Measurements from ENCODE around the gene ARHGAP42.

ARHGAP42 gene

GRCh38 chr11:100984668-100985067 is 297.6 kb downstream of the ARHGAP42 start:
- Histone ChIP-seq H4K20me1 (ENCODE audit: low read depth, low read length) (no peaks in the 10 kb centered on the region), H3K79me2 (ENCODE audit: insufficient read depth, low read length) (no peaks in the 10 kb centered on the region), H2AFZ (ENCODE audit: low read depth, low read length, severe bottlenecking) (no peak overlapping the region), H3K4me3 (ENCODE audit: insufficient read depth, low read length, poor library complexity, severe bottlenecking) (no peak overlapping the region), H3K27me3 (ENCODE audit: low read length) (no peaks in the 10 kb centered on the region), H3K9me3 (ENCODE audit: insufficient read depth, low read length) (no peaks in the 10 kb centered on the region), H3K9ac (ENCODE audit: low read length) (no peak overlapping the region), H3K4me2 (ENCODE audit: low read depth, low read length, poor library complexity, severe bottlenecking) (no peak overlapping the region), H3K27ac (ENCODE audit: low read depth, low read length) (no peak overlapping the region), H3F3A (ENCODE audit: insufficient read depth) (no peaks in the 10 kb centered on the region), H3K9me2 (replicated peaks; ENCODE audit: insufficient read depth, low read length) (no peaks in the 10 kb centered on the region), H3K36me3 (ENCODE audit: low read length) (no peaks in the 10 kb centered on the region)
- TF ChIP-seq, protein P1, sequence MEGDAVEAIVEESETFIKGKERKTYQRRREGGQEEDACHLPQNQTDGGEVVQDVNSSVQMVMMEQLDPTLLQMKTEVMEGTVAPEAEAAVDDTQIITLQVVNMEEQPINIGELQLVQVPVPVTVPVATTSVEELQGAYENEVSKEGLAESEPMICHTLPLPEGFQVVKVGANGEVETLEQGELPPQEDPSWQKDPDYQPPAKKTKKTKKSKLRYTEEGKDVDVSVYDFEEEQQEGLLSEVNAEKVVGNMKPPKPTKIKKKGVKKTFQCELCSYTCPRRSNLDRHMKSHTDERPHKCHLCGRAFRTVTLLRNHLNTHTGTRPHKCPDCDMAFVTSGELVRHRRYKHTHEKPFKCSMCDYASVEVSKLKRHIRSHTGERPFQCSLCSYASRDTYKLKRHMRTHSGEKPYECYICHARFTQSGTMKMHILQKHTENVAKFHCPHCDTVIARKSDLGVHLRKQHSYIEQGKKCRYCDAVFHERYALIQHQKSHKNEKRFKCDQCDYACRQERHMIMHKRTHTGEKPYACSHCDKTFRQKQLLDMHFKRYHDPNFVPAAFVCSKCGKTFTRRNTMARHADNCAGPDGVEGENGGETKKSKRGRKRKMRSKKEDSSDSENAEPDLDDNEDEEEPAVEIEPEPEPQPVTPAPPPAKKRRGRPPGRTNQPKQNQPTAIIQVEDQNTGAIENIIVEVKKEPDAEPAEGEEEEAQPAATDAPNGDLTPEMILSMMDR (IDR thresholded peaks at IDR 0.05; ENCODE audit: insufficient read depth, low read length, poor library complexity, severe bottlenecking) = no peak
- no peak for TF ChIP-seq EZH2phosphoT487 (conservative IDR thresholded peaks at IDR 0.05; ENCODE audit: low read length)

DNA sequence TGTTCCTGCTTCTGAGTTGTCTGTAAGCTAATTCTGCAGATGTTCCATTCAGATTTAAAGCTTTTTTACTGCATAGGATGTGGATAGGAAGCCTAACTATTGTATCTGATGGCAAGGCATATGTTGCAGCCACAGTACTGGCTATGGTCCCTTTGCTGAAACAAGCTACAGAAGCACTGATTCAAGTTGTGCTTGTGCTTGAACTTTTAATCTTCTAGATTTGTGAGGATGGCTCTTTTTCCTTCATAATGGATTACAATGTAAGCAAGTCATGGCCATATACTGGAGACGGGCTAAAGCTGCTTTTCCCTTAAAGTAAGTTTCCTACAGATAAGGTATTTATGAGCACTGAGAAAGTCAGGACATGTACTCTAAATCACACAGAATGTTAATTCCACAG is 303.8 kb downstream of the ARHGAP42 start:
- TF ChIP-seq, protein P1 (IDR thresholded peaks at IDR 0.05; ENCODE audit: insufficient read depth, low read length, poor library complexity, severe bottlenecking) = no peak
- no peak for TF ChIP-seq EZH2phosphoT487 (conservative IDR thresholded peaks at IDR 0.05; ENCODE audit: low read length)
- Histone ChIP-seq H3K9me3 (ENCODE audit: insufficient read depth, low read length) (no peaks in the 10 kb centered on the region), H3K36me3 (ENCODE audit: low read length) (no peaks in the 10 kb centered on the region), H3K9me2 (replicated peaks; ENCODE audit: insufficient read depth, low read length) (no peaks in the 10 kb centered on the region), H3K27me3 (ENCODE audit: low read length) (no peaks in the 10 kb centered on the region), H3F3A (ENCODE audit: insufficient read depth) (no peaks in the 10 kb centered on the region), H2AFZ (ENCODE audit: low read depth, low read length, severe bottlenecking) (no peak overlapping the region), H3K27ac (ENCODE audit: low read depth, low read length) (no peak overlapping the region), H3K79me2 (ENCODE audit: insufficient read depth, low read length) (no peaks in the 10 kb centered on the region), H3K4me3 (ENCODE audit: insufficient read depth, low read length, poor library complexity, severe bottlenecking) (no peak overlapping the region), H3K9ac (ENCODE audit: low read length) (no peak overlapping the region), H4K20me1 (ENCODE audit: low read depth, low read length) (no peaks in the 10 kb centered on the region), H3K4me2 (ENCODE audit: low read depth, low read length, poor library complexity, severe bottlenecking) (no peak overlapping the region)

GRCh38 chr11:100991541-100991940 is 304.5 kb downstream of the ARHGAP42 start:
- Histone ChIP-seq H3K4me3 (ENCODE audit: insufficient read depth, low read length, poor library complexity, severe bottlenecking) (no peak overlapping the region), H3K4me2 (ENCODE audit: low read depth, low read length, poor library complexity, severe bottlenecking) (no peak overlapping the region), H3K27me3 (ENCODE audit: low read length) (no peaks in the 10 kb centered on the region), H3K27ac (ENCODE audit: low read depth, low read length) (no peak overlapping the region), H3K9me2 (replicated peaks; ENCODE audit: insufficient read depth, low read length) (no peaks in the 10 kb centered on the region), H3F3A (ENCODE audit: insufficient read depth) (no peaks in the 10 kb centered on the region), H4K20me1 (ENCODE audit: low read depth, low read length) (no peaks in the 10 kb centered on the region), H3K9me3 (ENCODE audit: insufficient read depth, low read length) (no peaks in the 10 kb centered on the region), H3K36me3 (ENCODE audit: low read length) (no peaks in the 10 kb centered on the region), H3K79me2 (ENCODE audit: insufficient read depth, low read length) (no peaks in the 10 kb centered on the region), H2AFZ (ENCODE audit: low read depth, low read length, severe bottlenecking) (no peak overlapping the region), H3K9ac (ENCODE audit: low read length) (no peak overlapping the region)
- no peak for TF ChIP-seq EZH2phosphoT487 (conservative IDR thresholded peaks at IDR 0.05; ENCODE audit: low read length)
- TF ChIP-seq, protein P1 (IDR thresholded peaks at IDR 0.05; ENCODE audit: insufficient read depth, low read length, poor library complexity, severe bottlenecking) = no peak

Data from SU-DHL-6 (cell line).